Measurements from ENCODE around the gene UBN2. TPM values are rescaled to one million over a fixed set of nuclear protein-coding genes. Genes with fewer than 3 reads are reported as not detected.

UBN2 gene
- total and polyA plus RNA-seq, 10 of the 15 experiments (the other 5 are each of a cell fraction or from before 2014, with no cell fraction given) = 0.27 to 8.5 (median 2.5) TPM

DNA sequence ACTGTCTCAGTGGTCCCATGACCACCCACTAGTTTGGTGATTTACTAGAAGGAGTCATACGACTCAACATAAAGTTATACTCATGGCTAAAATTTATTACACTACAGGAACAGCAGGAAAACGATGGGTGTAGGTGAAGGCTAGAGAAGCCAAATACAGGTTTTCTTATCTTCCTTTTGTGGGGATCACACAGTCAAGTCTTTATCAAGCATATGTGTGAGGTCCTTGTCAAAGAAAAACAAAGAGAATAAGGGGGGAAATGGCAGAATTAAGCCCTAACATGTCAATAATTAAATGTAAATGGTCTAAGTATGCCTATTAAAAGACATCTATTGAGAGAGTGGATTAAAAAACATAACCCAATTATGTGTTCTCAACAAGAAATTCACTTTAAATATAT, 47.8 kb upstream of the UBN2 start:
- H3K4me2 ChIP-seq (ENCODE audit: control insufficient read depth, insufficient read depth) = no peak overlapping the region
- FAIRE-seq = no peak
- ChIA-PET SMC1A (ENCODE audit: uncharacterized antibody, unreplicated experiment) (no interaction called here), POLR2A (no interaction called here), RAD21 (ENCODE audit: unreplicated experiment) (no interaction called here), CTCF (no interaction called here)
- WGBS (ENCODE audit: insufficient coverage, insufficient replicate concordance, low lambda C conversion rate, missing lambda C conversion rate) = 97% methylated on average over 2 of the region's 2 CpGs
- no peaks in the 10 kb centered on the region for H3K36me3 ChIP-seq (ENCODE audit: control insufficient read depth in 2 of 2, insufficient read depth in 2 of 2, low read length in 1 of 2)
- no peak overlapping the region for H3K9ac ChIP-seq (ENCODE audit: control insufficient read depth, insufficient read depth, low read length)
- H3K4me1 ChIP-seq (ENCODE audit: control insufficient read depth, insufficient read depth, low read length) = no peaks in the 10 kb centered on the region
- no peak for ATAC-seq
- intact Hi-C loops (cut with micrococcal nuclease; ENCODE audit: unreplicated experiment) = no loop called here
- no peak for TF ChIP-seq STAT1 (conservative IDR thresholded peaks at IDR 0.05)
- DNase-seq (ENCODE audit: low read depth, low spot score) = no peak
- no peaks in the 10 kb centered on the region for H4K20me1 ChIP-seq (ENCODE audit: control insufficient read depth, insufficient read depth)
- no peak overlapping the region for H2AFZ ChIP-seq (ENCODE audit: control insufficient read depth, low read depth, low read length)
- H3K79me2 ChIP-seq (ENCODE audit: control insufficient read depth, insufficient read depth, low read length) = no peaks in the 10 kb centered on the region
- no peaks in the 10 kb centered on the region for H3K9me3 ChIP-seq (replicated peaks; ENCODE audit: control insufficient read depth, insufficient read depth, low read length)
- no peak overlapping the region for H3K4me3 ChIP-seq
- in situ Hi-C loops (cut with MboI) = no loop called here
- no TSS peak for BruUV-seq (replicated peaks)
- H3K27me3 ChIP-seq (replicated peaks in 1 of 2; ENCODE audit: control insufficient read depth in 2 of 2, insufficient read depth in 2 of 2, low read length in 1 of 2) = no peaks in the 10 kb centered on the region
- H3K27ac ChIP-seq (ENCODE audit: control insufficient read depth, insufficient read depth) = no peak overlapping the region

GRCh38 chr7:139183878-139184338, 47.1 kb upstream of the UBN2 start:
- FAIRE-seq (no peak), ATAC-seq (peak; percentile 48), DNase-seq (ENCODE audit: low read depth, low spot score) (no peak)
- Histone ChIP-seq H3K27ac (ENCODE audit: control insufficient read depth, insufficient read depth) (no peak overlapping the region), H2AFZ (ENCODE audit: control insufficient read depth, low read depth, low read length) (no peak overlapping the region), H3K4me1 (ENCODE audit: control insufficient read depth, insufficient read depth, low read length) (no peaks in the 10 kb centered on the region), H3K36me3 (ENCODE audit: control insufficient read depth in 2 of 2, insufficient read depth in 2 of 2, low read length in 1 of 2) (no peaks in the 10 kb centered on the region), H3K4me3 (no peak overlapping the region), H4K20me1 (ENCODE audit: control insufficient read depth, insufficient read depth) (no peaks in the 10 kb centered on the region), H3K9ac (ENCODE audit: control insufficient read depth, insufficient read depth, low read length) (no peak overlapping the region), H3K9me3 (replicated peaks; ENCODE audit: control insufficient read depth, insufficient read depth, low read length) (no peaks in the 10 kb centered on the region), H3K27me3 (replicated peaks in 1 of 2; ENCODE audit: control insufficient read depth in 2 of 2, insufficient read depth in 2 of 2, low read length in 1 of 2) (no peaks in the 10 kb centered on the region), H3K4me2 (ENCODE audit: control insufficient read depth, insufficient read depth) (no peak overlapping the region), H3K79me2 (ENCODE audit: control insufficient read depth, insufficient read depth, low read length) (no peaks in the 10 kb centered on the region)
- ChIA-PET SMC1A (ENCODE audit: uncharacterized antibody, unreplicated experiment) (no interaction called here), RAD21 (ENCODE audit: unreplicated experiment) (no interaction called here), CTCF (no interaction called here), POLR2A (no interaction called here)
- no TSS peak for BruUV-seq (replicated peaks)
- 75% methylated on average over 7 of the region's 7 CpGs for WGBS (ENCODE audit: insufficient coverage, insufficient replicate concordance, low lambda C conversion rate, missing lambda C conversion rate)
- in situ Hi-C loops (cut with MboI) (no loop called here), intact Hi-C loops (cut with micrococcal nuclease; ENCODE audit: unreplicated experiment) (no loop called here)
- TF ChIP-seq RBBP5 (conservative IDR thresholded peaks at IDR 0.05) (no peak), SPI1 (IDR thresholded peaks at IDR 0.05; ENCODE audit: borderline replicate concordance, insufficient read depth, low read depth, low read length) (peak; percentile 9; the same call in 1 of the 2 replicates), ZNF274 (IDR thresholded peaks at IDR 0.05; ENCODE audit: insufficient read depth, insufficient read length) (no peak)
